HG03095 (cell line): ENCODE data around the gene RFWD3.

Experiments
- ATAC-seq: cut with Tn5 transposase; IDR thresholded peaks from one replicate; pipeline ENCODE4 v1.9.1; 2021; ENCODE audit warnings: moderate library complexity; ENCODE audit not compliant: unreplicated experiment

RFWD3 gene

GRCh38 chr16:74623214-74623838, 43.4 kb downstream of the RFWD3 start:
- no peak for ATAC-seq

GRCh38 chr16:74622005-74622404, 44.7 kb downstream of the RFWD3 start:
- ATAC-seq: no peak

GRCh38 chr16:74617206-74617788, 49.4 kb downstream of the RFWD3 start:
- ATAC-seq: no peak

- no peak for ATAC-seq
Measured at GRCh38 chr16:74611721-74612120, 55.0 kb downstream of the RFWD3 start.

GRCh38 chr16:74608944-74609343, 57.7 kb downstream of the RFWD3 start:
- ATAC-seq: no peak

- ATAC-seq: no peak
Measured at GRCh38 chr16:74608381-74608780, 58.3 kb downstream of the RFWD3 start.

- no peak for ATAC-seq
Measured at GRCh38 chr16:74607962-74608356, 58.7 kb downstream of the RFWD3 start.

GRCh38 chr16:74607310-74607961, 59.2 kb downstream of the RFWD3 start:
- peak; percentile 17 for ATAC-seq

- peak; percentile 94 for ATAC-seq
Measured at GRCh38 chr16:74606521-74607309, 60.0 kb downstream of the RFWD3 start, which contains the start of gene GLG1. GLG1 (minus strand) TSS chr16:74607114; CDS start chr16:74607094, 20 bp downstream.

- peak; percentile 10 for ATAC-seq
Measured at GRCh38 chr16:74605746-74606520, 60.7 kb downstream of the RFWD3 start.

GRCh38 chr16:74605332-74605731, 61.3 kb downstream of the RFWD3 start:
- no peak for ATAC-seq

GRCh38 chr16:74603848-74604247, 62.8 kb downstream of the RFWD3 start:
- no peak for ATAC-seq

- ATAC-seq: peak; percentile 75
Measured at GRCh38 chr16:74601126-74601871, 65.4 kb downstream of the RFWD3 start.

- ATAC-seq: no peak
Measured at GRCh38 chr16:74596586-74596985, 70.1 kb downstream of the RFWD3 start.

GRCh38 chr16:74592847-74593246, 73.8 kb downstream of the RFWD3 start:
- ATAC-seq: no peak

GRCh38 chr16:74591876-74592650, 74.6 kb downstream of the RFWD3 start:
- ATAC-seq: no peak

GRCh38 chr16:74586948-74587347, 79.7 kb downstream of the RFWD3 start:
- no peak for ATAC-seq

- ATAC-seq: no peak
Measured at GRCh38 chr16:74585846-74586443, 80.7 kb downstream of the RFWD3 start.
